Upper lobe of left lung (tissue), 6 donors: ENCODE measurements around the gene ANKRD11. TPM values are rescaled to one million over a fixed set of nuclear protein-coding genes. Genes with fewer than 3 reads are reported as not detected.
A peak's percentile ranks its signal among the peaks of the same experiment; 100 is the strongest.
"Not testable (repeated sequence)": the region's sequence is repeated elsewhere in the genome, so short reads cannot be mapped to it uniquely, and the experiment has no call there.

Experiments
- ATAC-seq, 2 donors: fragments of 200-7000 bp; cut with Tn5 transposase; one replicate each; pipeline ENCODE4 v1.9.1; 2022; ENCODE audit warnings: mild to moderate bottlenecking in 2 of 2, moderate library complexity in 2 of 2; ENCODE audit not compliant: low FRiP score in 2 of 2
- DNase-seq, 2 donors: peaks; one replicate each; pipeline ENCODE4 v3.0.0-alpha.2; 2019 to 2020
- H3K27ac ChIP-seq, 4 donors: fragments of 200-600 bp; sonication (generic); one replicate each; pipeline ENCODE4 v1.5.1; 2016 to 2019
- H3K27me3 ChIP-seq, 4 donors: fragments of 200-600 bp; sonication (generic); one replicate each; pipeline ENCODE4 v1.5.1; 2017 to 2019
- H3K36me3 ChIP-seq, 4 donors: fragments of 200-600 bp; sonication (generic); one replicate each; pipeline ENCODE4 v1.5.1; 2016 to 2019
- H3K4me1 ChIP-seq, 4 donors: fragments of 200-600 bp; sonication (generic); one replicate each; pipeline ENCODE4 v1.5.1; 2018 to 2019
- H3K4me3 ChIP-seq, 4 donors: fragments of 200-600 bp; sonication (generic); one replicate each; pipeline ENCODE4 v1.5.1; 2017 to 2019; ENCODE audit warnings: mild to moderate bottlenecking in 2 of 4, moderate library complexity in 1 of 4
- H3K9me3 ChIP-seq, 4 donors: fragments of 200-600 bp; sonication (generic); one replicate each; pipeline ENCODE4 v1.5.1; 2018 to 2019
- EP300 ChIP-seq, 4 donors: sonication (generic); formaldehyde crosslinking; IDR thresholded peaks; one replicate each; pipeline ENCODE4 v1.5.1; 2017; ENCODE audit warnings: antibody characterized with exemption in 4 of 4, control low read depth in 2 of 4
- POLR2A ChIP-seq, 4 donors: fragments of 450-650 bp; IDR thresholded peaks; one replicate each; pipeline ENCODE4 v1.5.1; 2016 to 2017; ENCODE audit warnings: antibody characterized with exemption in 4 of 4, mild to moderate bottlenecking in 2 of 4
- POLR2AphosphoS5 ChIP-seq, 2 donors: sonication (generic); formaldehyde crosslinking; IDR thresholded peaks; one replicate each; pipeline ENCODE4 v1.5.1; 2017; ENCODE audit warnings: antibody characterized with exemption in 2 of 2
- WGBS, 2 donors: methylation state at CpG; one replicate each; pipeline ENCODE4 v1.1.5; 2017 to 2018; 5-methylcytosine and 5-hydroxymethylcytosine counted together
- total RNA-seq, 6 donors: library from RNA; depleted of rRNA in 4 of 6; stranded (reverse); fragments of >200 nt in 4 of 6; gene quantifications; one replicate each; pipeline versions ENCODE4 v1.1.0 to v1.2.1, GENCODE V29; 2016 to 2021
- TF ChIP-seq, protein P1 (sequence below), 6 experiments: fragments of 450-650 bp in 4 of 6; fragments of 200-600 bp in 2 of 6; sonication (generic) in 2 of 6; IDR thresholded peaks; one replicate each; pipeline ENCODE4 v1.5.1; 2016 to 2019; ENCODE audit warnings: antibody characterized with exemption in 6 of 6
- donor health status: DM: no; HTN: no; CAD: no; lungs with moderate emphysema.
- donor health status: DM: no; HTN: yes; CAD: no; lungs with severe emphysema.

ANKRD11 gene
- total RNA-seq, 6 donors from 2014 or later = 92.4 to 313 (median 134) TPM

- no peak for ATAC-seq
- TF ChIP-seq EP300 (IDR thresholded peaks at IDR 0.05) (no peak), POLR2A (IDR thresholded peaks at IDR 0.05) (no peak), POLR2AphosphoS5 (IDR thresholded peaks at IDR 0.05) (no peak)
- TF ChIP-seq, protein P1, sequence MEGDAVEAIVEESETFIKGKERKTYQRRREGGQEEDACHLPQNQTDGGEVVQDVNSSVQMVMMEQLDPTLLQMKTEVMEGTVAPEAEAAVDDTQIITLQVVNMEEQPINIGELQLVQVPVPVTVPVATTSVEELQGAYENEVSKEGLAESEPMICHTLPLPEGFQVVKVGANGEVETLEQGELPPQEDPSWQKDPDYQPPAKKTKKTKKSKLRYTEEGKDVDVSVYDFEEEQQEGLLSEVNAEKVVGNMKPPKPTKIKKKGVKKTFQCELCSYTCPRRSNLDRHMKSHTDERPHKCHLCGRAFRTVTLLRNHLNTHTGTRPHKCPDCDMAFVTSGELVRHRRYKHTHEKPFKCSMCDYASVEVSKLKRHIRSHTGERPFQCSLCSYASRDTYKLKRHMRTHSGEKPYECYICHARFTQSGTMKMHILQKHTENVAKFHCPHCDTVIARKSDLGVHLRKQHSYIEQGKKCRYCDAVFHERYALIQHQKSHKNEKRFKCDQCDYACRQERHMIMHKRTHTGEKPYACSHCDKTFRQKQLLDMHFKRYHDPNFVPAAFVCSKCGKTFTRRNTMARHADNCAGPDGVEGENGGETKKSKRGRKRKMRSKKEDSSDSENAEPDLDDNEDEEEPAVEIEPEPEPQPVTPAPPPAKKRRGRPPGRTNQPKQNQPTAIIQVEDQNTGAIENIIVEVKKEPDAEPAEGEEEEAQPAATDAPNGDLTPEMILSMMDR (IDR thresholded peaks at IDR 0.05) = no peak
- H3K9me3 ChIP-seq = no peaks in the 10 kb centered on the region
- peaks cover 25 to 41% (median 27%) of the 10 kb centered on the region in 4 donors for H3K4me1 ChIP-seq
- DNase-seq = no peak
- H3K4me3 ChIP-seq = no peak overlapping the region
- no peaks in the 10 kb centered on the region for H3K27me3 ChIP-seq
- H3K27ac ChIP-seq = no peak overlapping the region
- 93 to 99% methylated on average over 5 of the region's 5 CpGs for WGBS, 2 donors
- H3K36me3 ChIP-seq = no peaks in the 10 kb centered on the region
Observed at GRCh38 chr16:89466920-89467319, 23.4 kb downstream of the ANKRD11 start.

DNA sequence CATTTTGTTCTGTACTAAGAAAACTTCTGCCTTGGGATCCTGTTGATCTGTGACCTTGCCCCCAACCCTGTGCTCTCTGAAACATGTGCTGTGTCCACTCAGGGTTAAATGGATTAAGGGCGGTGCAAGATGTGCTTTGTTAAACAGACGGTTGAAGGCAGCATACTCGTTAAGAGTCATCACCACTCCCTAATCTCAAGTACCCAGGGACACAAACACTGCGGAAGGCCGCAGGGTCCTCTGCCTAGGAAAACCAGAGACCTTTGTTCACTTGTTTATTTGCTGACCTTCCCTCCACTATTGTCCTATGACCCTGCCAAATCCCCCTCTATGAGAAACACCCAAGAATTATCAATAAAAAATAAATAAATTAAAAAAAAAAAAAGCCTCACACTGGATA, 27.0 kb downstream of the ANKRD11 start:
- not testable (repeated sequence) for H3K27ac ChIP-seq, H3K9me3 ChIP-seq, H3K36me3 ChIP-seq, H3K4me3 ChIP-seq, DNase-seq, H3K27me3 ChIP-seq, ATAC-seq
- H3K4me1 ChIP-seq = peaks cover 6 to 19% (median 12%) of the 10 kb centered on the region in 4 donors
- WGBS, 2 donors = 46 to 58% methylated on average over 5 of the region's 5 CpGs

DNA sequence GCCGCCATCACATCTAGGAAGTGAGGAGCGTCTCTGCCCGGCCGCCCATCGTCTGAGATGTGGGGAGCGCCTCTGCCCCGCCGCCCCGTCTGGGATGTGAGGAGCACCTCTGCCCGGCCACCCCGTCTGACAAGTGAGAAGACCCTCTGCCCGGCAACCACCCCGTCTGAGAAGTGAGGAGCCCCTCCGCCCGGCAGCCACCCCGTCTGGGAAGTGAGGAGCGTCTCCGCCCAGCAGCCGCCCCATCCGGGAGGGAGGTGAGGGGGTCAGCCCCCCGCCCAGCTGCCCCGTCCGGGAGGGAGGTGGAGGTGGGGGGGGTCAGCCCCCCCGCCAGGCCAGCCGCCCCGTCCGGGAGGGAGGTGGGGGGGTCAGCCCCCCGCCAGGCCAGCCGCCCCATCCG, 27.7 kb downstream of the ANKRD11 start:
- not testable (repeated sequence) for H3K27ac ChIP-seq

GRCh38 chr16:89461890-89462289, 28.5 kb downstream of the ANKRD11 start:
- H3K4me1 ChIP-seq = peaks cover 4 to 12% (median 6%) of the 10 kb centered on the region in 4 donors
- 90 to 98% methylated on average over 10 to 12 of the region's 15 CpGs for whole genome bisulfite sequencing, 2 donors
- not testable (repeated sequence) for DNase-seq

More for the DNA sequence above, 27.7 kb downstream of the ANKRD11 start:
- not testable (repeated sequence) for ATAC-seq, H3K36me3 ChIP-seq, H3K4me3 ChIP-seq, H3K27me3 ChIP-seq, H3K9me3 ChIP-seq
- DNase-seq = peak in 1 of 2 donors; percentile 50
- 93 to 100% methylated on average over 6 of the region's 30 CpGs for WGBS, 2 donors
- H3K4me1 ChIP-seq = peaks cover 4 to 12% (median 9%) of the 10 kb centered on the region in 4 donors

DNA sequence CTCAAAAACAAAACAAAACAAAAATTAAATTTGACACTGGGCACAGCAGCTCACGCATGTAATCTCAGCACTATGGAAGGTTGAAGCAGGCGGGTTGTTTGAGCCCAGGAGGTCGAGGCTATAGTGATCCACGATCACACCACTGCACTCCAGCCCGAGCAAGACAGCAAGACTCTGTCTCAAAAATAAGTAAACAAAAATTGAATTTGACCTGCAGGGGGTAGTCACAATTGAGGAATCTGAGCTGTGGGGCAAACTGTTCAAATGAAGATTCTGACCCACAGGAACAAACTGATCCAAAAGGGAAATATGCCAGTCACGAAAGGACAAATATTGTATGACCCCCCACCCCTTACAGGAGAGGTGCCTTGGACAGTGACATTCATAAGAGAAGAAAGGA, 29.8 kb downstream of the ANKRD11 start:
- no peaks in the 10 kb centered on the region for H3K36me3 ChIP-seq
- no peak overlapping the region for H3K4me3 ChIP-seq
- H3K27me3 ChIP-seq = no peaks in the 10 kb centered on the region
- no peak for TF ChIP-seq EP300 (IDR thresholded peaks at IDR 0.05)
- TF ChIP-seq, protein P1 (IDR thresholded peaks at IDR 0.05) = no peak
- TF ChIP-seq POLR2AphosphoS5 (IDR thresholded peaks at IDR 0.05) = no peak
- TF ChIP-seq POLR2A (IDR thresholded peaks at IDR 0.05) = no peak
- 87 to 89% methylated on average over 6 of the region's 6 CpGs for WGBS, 2 donors
- H3K4me1 ChIP-seq = peaks cover 6 to 19% (median 11%) of the 10 kb centered on the region in 4 donors
- no peaks in the 10 kb centered on the region for H3K9me3 ChIP-seq
- DNase-seq = no peak
- no peak overlapping the region for H3K27ac ChIP-seq
- ATAC-seq = no peak

More at GRCh38 chr16:89461890-89462289, 28.5 kb downstream of the ANKRD11 start:
- H3K9me3 ChIP-seq, H3K27me3 ChIP-seq, H3K4me3 ChIP-seq, H3K36me3 ChIP-seq, H3K27ac ChIP-seq, ATAC-seq: not testable (repeated sequence)

- Histone ChIP-seq H3K9me3 (no peaks in the 10 kb centered on the region), H3K27ac (no peak overlapping the region), H3K4me1 (peaks cover 11 to 32% (median 21%) of the 10 kb centered on the region in 4 donors), H3K4me3 (no peak overlapping the region), H3K36me3 (no peaks in the 10 kb centered on the region), H3K27me3 (no peaks in the 10 kb centered on the region)
- TF ChIP-seq POLR2A (IDR thresholded peaks at IDR 0.05) = no peak
- no peak for TF ChIP-seq POLR2AphosphoS5 (IDR thresholded peaks at IDR 0.05)
- TF ChIP-seq EP300 (IDR thresholded peaks at IDR 0.05) = no peak
- TF ChIP-seq, protein P1 (IDR thresholded peaks at IDR 0.05) = no peak
- ATAC-seq (no peak), DNase-seq (no peak)
- WGBS, 2 donors = 87 to 88% methylated on average over 2 of the region's 2 CpGs
Observed at GRCh38 chr16:89458967-89459366, 31.4 kb downstream of the ANKRD11 start.
